ENCODE measurements around the gene B4GALNT2. TPM values are rescaled to one million over a fixed set of nuclear protein-coding genes. Genes with fewer than 3 reads are reported as not detected.

Gene B4GALNT2
- total and polyA plus RNA-seq, 2 donors from 2014 or later = 1.3 to 4.3 TPM

GRCh38 chr17:49146620-49147306 is 14.2 kb downstream of the B4GALNT2 start:
- Histone ChIP-seq H3K27me3 (ENCODE audit: control insufficient read depth, insufficient read depth, low read length) (no peaks in the 10 kb centered on the region), H3K27ac (ENCODE audit: low read depth in 2 of 2, low read length in 2 of 2) (no peak overlapping the region), H3K36me3 (ENCODE audit: control insufficient read depth in 2 of 3, insufficient read depth in 3 of 3, low read length in 3 of 3) (no peaks in the 10 kb centered on the region), H3K9me3 (ENCODE audit: control insufficient read depth in 2 of 3, insufficient read depth in 1 of 3, low read length in 3 of 3) (no peaks in the 10 kb centered on the region), H3K4me3 (ENCODE audit: low read length in 3 of 3) (no peak overlapping the region), H3K9ac (ENCODE audit: low read length in 3 of 3) (no peak overlapping the region), H3K4me1 (ENCODE audit: control insufficient read depth in 2 of 3, insufficient read depth in 2 of 3, low read depth in 1 of 3, low read length in 3 of 3) (no peaks in the 10 kb centered on the region)
- no peak for FAIRE-seq
- no peak for DNase-seq
- TF ChIP-seq CTCF (IDR thresholded peaks at IDR 0.05; ENCODE audit: borderline replicate concordance, extremely low read depth, insufficient read depth) = no peak
- intact Hi-C loops (cut with DNase I) = no loop called here

GRCh38 chr17:49148171-49148570 is 15.6 kb downstream of the B4GALNT2 start:
- FAIRE-seq (no peak), DNase-seq (no peak)
- no peak overlapping the region for H3K4me3 ChIP-seq (ENCODE audit: low read length in 3 of 3)
- no peaks in the 10 kb centered on the region for H3K4me1 ChIP-seq (ENCODE audit: control insufficient read depth in 2 of 3, insufficient read depth in 2 of 3, low read depth in 1 of 3, low read length in 3 of 3)
- TF ChIP-seq CTCF (IDR thresholded peaks at IDR 0.05; ENCODE audit: borderline replicate concordance, extremely low read depth, insufficient read depth) = no peak
- no peaks in the 10 kb centered on the region for H3K9me3 ChIP-seq (ENCODE audit: control insufficient read depth in 2 of 3, insufficient read depth in 1 of 3, low read length in 3 of 3)
- no peak overlapping the region for H3K27ac ChIP-seq (ENCODE audit: low read depth in 2 of 2, low read length in 2 of 2)
- no peaks in the 10 kb centered on the region for H3K27me3 ChIP-seq (ENCODE audit: control insufficient read depth, insufficient read depth, low read length)
- H3K36me3 ChIP-seq (ENCODE audit: control insufficient read depth in 2 of 3, insufficient read depth in 3 of 3, low read length in 3 of 3) = no peaks in the 10 kb centered on the region
- no peak overlapping the region for H3K9ac ChIP-seq (ENCODE audit: low read length in 3 of 3)
- intact Hi-C loops (cut with DNase I) = no loop called here

GRCh38 chr17:49151996-49152395 is 19.4 kb downstream of the B4GALNT2 start:
- H3K36me3 ChIP-seq (ENCODE audit: control insufficient read depth in 2 of 3, insufficient read depth in 3 of 3, low read length in 3 of 3) = no peaks in the 10 kb centered on the region
- H3K27me3 ChIP-seq (ENCODE audit: control insufficient read depth, insufficient read depth, low read length) = no peaks in the 10 kb centered on the region
- no peaks in the 10 kb centered on the region for H3K9me3 ChIP-seq (ENCODE audit: control insufficient read depth in 2 of 3, insufficient read depth in 1 of 3, low read length in 3 of 3)
- no peak for TF ChIP-seq CTCF (IDR thresholded peaks at IDR 0.05; ENCODE audit: borderline replicate concordance, extremely low read depth, insufficient read depth)
- FAIRE-seq = no peak
- no peak overlapping the region for H3K9ac ChIP-seq (ENCODE audit: low read length in 3 of 3)
- intact Hi-C loops (cut with DNase I) = no loop called here
- no peak overlapping the region for H3K4me3 ChIP-seq (ENCODE audit: low read length in 3 of 3)
- H3K4me1 ChIP-seq (ENCODE audit: control insufficient read depth in 2 of 3, insufficient read depth in 2 of 3, low read depth in 1 of 3, low read length in 3 of 3) = no peaks in the 10 kb centered on the region
- no peak for DNase-seq
- no peak overlapping the region for H3K27ac ChIP-seq (ENCODE audit: low read depth in 2 of 2, low read length in 2 of 2)

- H3K27me3 ChIP-seq (ENCODE audit: control insufficient read depth, insufficient read depth, low read length) = no peaks in the 10 kb centered on the region
- H3K4me1 ChIP-seq (ENCODE audit: control insufficient read depth in 2 of 3, insufficient read depth in 2 of 3, low read depth in 1 of 3, low read length in 3 of 3) = no peaks in the 10 kb centered on the region
- no peak overlapping the region for H3K27ac ChIP-seq (ENCODE audit: low read depth in 2 of 2, low read length in 2 of 2)
- H3K36me3 ChIP-seq (ENCODE audit: control insufficient read depth in 2 of 3, insufficient read depth in 3 of 3, low read length in 3 of 3) = no peaks in the 10 kb centered on the region
- DNase-seq = no peak
- no peak overlapping the region for H3K9ac ChIP-seq (ENCODE audit: low read length in 3 of 3)
- intact Hi-C loops (cut with DNase I) = no loop called here
- H3K4me3 ChIP-seq (ENCODE audit: low read length in 3 of 3) = no peak overlapping the region
- TF ChIP-seq CTCF (IDR thresholded peaks at IDR 0.05; ENCODE audit: borderline replicate concordance, extremely low read depth, insufficient read depth) = no peak
- no peak for FAIRE-seq
- no peaks in the 10 kb centered on the region for H3K9me3 ChIP-seq (ENCODE audit: control insufficient read depth in 2 of 3, insufficient read depth in 1 of 3, low read length in 3 of 3)
Measured at GRCh38 chr17:49156256-49156655, 23.7 kb downstream of the B4GALNT2 start.

Data from kidney (tissue), 14 donors.